SW 1271 (cell line): ENCODE results near the gene PTPN22.
A peak's percentile ranks its signal among the peaks of the same experiment; 100 is the strongest.

Experiments
- DNase-seq, 2 experiments: peaks; one replicate each; lab custom pipeline; 2025; lab: John Stamatoyannopoulos, UW

The PTPN22 gene

DNA sequence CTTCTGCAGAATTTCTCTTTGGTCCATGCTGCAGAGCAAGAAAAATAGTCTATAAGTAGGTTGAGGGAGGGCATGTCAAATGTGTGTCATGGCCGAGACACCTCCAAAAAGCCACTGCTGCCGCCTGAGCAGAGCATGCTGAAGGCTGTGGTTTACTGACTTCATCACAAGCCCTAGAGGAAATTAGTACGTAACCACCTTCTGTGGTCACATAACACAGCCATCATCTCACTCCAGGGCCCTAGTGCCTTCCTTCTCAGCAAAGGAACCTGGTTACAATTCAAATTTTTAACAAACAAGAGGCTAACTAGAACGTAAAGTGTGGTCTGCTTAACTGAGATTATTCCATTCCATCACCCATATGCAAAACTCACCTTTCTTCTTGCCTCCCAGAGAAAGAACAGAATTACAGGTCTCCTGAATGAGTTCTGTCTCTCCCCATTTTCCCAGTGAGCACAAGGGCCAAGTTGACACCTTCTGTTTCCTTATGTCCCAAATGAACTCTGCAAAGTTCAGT is at the start of gene PTPN22:
PTPN22 (minus strand) TSS at position 116 of the 517 bp plus-strand sequence.
- no peak for DNase-seq

DNA sequence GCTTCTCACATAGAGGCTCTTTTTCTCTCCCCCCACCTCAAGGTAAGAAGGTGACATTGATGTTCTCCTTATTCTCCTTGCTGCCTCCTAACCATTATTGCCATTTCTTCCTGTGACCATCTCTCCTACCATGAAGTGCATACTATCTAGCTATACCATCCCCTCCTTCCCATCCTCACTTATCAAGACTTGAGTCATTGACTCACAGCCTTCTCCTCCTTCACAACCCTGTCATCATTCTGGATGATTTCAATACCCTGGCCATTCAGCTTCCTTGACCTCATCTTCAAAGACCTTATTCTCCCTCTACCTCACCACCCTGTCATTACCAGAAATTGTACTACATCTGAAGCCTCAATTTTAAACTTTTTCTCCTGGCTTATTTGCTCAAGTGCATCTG is 46.7 kb upstream of the PTPN22 start:
- no peak for DNase-seq

DNA sequence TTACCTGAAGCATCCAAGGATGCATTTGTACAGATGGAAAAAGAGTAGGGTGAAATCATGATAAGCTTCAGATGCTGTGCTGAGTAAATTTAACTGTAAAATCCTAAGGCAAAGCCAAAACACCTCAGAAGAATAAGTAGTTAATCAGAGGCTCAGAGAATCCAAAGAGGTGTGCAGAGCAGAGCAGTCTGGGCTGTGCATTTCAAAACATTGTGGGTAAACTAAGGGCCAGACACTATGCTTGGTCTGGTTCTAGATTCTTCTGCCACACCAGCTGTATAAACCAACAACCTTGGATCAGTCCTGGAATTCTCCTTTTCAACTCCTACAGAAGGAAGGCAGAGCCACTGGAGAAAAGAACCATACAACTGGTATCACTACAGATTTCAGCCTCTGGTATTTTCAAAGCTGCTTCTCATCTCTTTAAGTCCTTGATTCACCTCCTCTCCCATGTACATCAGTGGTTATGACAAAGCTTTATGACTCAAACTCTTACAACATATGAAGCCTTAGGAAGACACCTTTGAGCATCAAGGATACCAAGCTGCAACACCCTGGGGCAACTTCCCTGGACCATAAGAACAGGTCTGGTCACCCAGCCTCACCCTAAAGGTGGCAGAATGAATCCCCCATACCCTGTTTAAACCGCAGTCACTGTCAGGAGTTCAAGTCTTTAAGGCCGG is 46.0 kb upstream of the PTPN22 start:
- DNase-seq, result no peak

- no peak for DNase-seq
These were observed 45.5 kb upstream of the PTPN22 start for GRCh38 chr1:113916974-113917373.

- no peak for DNase-seq
These were observed 42.6 kb upstream of the PTPN22 start for GRCh38 chr1:113913887-113914664.

DNA sequence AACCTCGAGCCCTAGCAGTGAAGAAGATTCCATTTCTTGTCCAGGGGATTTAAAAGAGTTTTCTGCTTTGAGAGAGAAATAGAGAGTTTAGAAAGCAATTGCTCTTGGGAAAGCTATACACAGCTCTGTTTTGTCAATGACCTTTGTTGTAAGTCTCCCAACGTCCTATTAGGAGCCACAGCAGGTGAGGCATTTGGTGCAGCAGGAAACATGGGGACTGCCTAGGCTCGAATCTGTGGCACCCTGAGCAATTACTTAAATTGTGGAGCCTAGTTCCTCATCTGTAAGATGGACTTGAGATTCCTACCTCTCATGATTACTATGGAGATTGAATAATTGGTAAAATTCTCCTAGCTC is 41.8 kb upstream of the PTPN22 start:
- no peak for DNase-seq

DNA sequence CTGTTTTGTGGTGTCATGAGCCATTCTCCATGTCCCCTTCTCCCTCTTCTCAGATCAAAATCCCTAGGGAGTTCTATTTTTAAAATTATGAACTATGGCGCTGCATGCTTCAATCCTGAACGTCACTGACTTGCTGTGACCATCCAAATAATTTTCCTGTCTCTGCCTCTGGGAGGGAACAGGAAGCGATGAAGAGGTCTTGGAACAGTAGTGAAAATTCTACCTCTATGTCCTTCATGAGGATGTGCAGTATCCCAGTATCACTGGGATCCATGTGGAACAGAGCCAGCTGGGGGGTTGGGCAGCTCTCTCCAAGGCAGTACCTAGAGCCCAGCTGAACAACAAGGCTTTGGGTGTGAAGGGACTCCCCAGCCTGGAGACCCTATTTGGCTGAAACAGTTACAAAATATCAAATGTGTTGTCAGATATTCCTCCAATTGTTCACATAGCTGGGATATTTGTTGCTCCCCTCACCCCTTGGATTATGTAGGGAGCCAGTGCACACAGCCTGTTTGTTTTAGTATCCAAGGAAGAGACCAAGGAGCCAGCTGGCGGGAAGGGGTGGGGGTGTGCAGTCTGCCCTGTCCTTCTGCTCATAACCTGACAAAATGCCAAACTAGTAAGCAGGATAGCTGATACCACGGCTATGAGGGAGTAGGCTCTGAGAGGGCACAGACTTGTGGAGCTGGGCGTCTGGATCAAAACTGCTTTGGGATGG is 41.2 kb upstream of the PTPN22 start:
- DNase-seq, result peak in 1 of 2 experiments; percentile 27

GRCh38 chr1:113905435-113905861 is 33.9 kb upstream of the PTPN22 start:
- DNase-seq, result peak in 1 of 2 experiments; percentile 41

DNA sequence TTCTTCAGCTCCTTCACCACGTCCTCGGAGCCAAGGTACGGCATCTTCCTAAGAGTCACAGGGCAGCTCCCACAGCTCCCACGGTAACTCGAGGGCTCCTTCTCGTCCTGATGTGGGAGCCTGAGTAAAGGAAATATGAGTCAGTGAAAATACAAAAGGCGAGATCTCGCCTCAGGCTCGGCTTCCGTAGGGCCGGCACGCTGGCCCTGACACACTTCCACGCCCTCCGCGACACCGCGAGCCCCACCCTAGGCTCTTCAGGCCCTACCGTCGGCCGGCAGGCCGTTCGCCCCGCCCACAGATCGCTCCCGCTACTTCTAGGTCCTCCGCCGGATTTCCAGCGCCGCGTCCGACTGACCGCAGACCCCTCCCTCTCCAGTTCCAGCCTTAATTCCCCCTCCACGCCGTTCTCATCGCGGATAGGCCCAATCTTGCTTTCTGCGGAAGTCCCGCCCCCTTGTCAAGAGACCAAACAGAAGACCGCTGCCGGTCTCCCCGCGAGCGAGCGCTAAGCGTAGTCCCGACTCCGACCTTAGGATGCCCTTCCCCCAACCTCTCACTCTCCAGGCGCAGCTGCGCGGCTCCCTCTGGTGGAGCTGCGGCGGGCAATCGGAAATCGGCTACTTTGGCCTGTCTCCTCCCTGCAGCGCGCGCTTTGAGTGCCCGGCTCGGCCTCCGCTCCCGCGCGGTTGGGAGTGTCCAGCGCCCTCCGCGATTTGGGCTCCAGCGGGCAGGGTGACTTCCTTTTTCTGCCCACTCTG is 33.3 kb upstream of the PTPN22 start, which contains the start of the genes AP4B1 and DCLRE1B:
AP4B1 (minus strand) TSS at position 126 of the 761 bp plus-strand sequence; CDS start at position 44, 82 bp downstream.
DCLRE1B (plus strand) TSS at position 653 of the 761 bp plus-strand sequence. CDS start 261 bp downstream, outside the sequence.
- peak; percentile 100 for DNase-seq

GRCh38 chr1:113904293-113904673 is 32.8 kb upstream of the PTPN22 start:
- DNase-seq, result no peak

DNA sequence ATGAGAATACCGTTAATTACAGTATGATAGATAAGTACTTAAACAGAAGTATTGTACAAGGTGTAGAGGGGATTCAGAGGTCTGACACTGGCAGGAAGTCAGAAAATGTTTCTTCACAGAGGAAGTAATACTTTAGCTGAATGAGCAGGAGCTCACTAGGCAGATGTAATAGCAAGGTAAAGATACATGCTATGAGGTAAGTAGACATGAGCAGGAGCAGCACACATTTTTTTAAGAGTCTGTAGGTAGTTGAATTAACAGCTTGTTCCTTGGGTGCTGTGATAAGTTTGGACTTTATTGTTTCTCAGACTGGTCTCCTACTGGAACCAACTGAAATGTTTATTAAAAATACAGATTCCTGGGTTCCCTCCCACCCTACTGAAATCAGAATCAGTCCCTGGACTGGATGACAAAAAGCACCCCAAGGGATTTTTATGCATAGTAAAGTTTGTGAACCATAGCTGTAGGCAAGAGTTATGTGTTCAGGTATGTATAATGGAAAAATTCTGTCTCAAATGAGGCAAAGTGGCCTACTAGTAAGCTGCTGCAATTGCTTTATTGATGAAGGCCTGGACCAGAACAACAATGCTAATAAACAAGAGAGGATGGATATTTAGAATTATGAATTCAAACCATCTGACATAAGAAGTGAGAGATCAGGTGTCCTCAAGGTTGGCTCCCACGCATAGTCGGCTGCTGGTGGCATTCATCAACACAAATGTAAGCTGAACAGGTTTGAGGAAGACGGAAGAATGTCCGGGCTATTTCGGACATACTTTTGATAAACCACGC is 32.2 kb upstream of the PTPN22 start:
- DNase-seq, result peak in 1 of 2 experiments; percentile 66

GRCh38 chr1:113901191-113901590 is 29.7 kb upstream of the PTPN22 start:
- DNase-seq, result no peak

DNA sequence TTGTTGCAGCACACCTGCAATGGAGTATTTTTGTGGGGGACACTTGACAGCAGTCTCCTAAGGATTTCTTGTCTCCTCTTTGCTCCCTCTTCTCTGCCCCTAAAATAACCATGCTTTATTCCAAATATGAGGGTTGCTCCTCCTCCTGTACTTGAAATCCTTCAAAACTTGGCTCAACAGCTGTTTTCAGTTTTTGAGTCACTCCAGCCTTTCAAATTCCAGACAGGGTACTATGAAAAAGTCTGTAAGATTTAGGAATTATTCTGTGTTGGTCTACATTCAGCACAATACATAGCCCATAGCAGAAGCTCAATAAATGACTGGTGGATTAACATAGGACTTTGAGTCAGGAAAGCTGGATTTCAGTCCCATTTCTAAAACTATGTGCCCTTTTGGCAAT is 27.6 kb upstream of the PTPN22 start:
- no peak for DNase-seq

DNA sequence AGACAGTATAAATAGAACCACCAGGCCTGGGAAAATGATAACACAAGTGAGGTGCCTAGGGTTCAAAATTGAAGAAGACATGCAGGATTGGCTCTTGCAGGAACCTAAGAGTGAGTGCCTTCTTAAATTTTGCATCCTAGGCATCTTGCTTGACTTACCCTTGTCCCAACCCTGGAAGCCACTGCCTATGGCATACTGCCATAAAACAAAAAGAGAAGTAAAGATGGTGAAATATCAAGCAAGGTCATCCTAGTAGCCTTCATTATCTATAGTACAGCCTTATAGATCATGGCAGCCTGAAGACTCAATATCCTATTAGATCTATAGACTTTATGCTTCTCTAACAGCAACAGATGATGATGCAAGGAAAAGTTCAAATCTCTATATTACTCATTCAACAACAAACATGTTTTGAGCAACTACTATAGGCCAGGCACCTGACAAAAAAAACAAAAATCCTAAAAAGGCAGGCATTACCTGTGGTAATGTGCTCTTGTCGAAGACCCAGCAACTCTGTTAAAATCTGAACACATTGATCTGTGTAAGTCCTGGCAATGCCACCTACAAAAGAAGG is 26.8 kb upstream of the PTPN22 start:
- DNase-seq, result no peak

GRCh38 chr1:113895961-113896360 is 24.4 kb upstream of the PTPN22 start:
- DNase-seq, result no peak

DNA sequence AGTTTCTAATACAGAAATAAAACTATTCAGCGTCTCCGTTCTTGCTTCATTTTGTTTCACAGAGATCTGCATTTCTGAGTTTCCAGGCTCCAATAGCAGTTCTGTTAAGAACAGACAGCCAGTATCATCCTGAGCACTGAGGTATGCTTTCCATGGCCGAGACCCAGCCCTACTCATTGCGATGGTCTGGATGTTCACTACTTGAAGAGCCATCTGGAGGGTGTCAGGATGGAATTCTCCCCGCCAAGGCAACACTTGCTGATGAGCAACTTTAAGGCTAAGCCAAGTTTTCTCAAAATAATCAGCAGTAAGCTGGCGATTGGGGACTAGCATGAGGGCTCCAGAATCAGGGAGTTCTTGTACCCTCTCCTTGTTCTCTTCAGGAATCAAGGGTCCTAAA is 23.6 kb upstream of the PTPN22 start:
- DNase-seq, result no peak

GRCh38 chr1:113893267-113893666 is 21.8 kb upstream of the PTPN22 start:
- no peak for DNase-seq

- no peak for DNase-seq
These were observed 20.2 kb upstream of the PTPN22 start for GRCh38 chr1:113891631-113892220.

DNA sequence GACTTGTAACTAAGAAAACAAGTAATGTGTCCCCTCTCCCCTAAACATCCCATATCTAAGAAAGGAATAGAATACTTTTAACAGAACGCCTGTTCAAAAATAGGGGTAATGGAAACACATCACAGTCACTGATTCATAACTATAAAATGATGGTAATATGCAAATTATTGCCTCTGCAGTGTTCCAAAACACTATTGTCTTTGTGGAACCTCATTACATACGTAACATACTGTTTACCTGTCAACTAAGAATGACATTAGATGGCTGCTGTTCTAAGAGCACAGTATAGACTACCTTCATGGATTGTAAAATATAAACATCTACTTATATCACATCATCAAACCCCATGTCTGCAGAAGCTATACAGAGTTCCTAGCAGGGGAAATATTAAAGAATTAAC is 19.3 kb upstream of the PTPN22 start:
- DNase-seq, result no peak
